Astrocyte (in vitro differentiated cells and primary cell): ENCODE measurements around the gene IRF1.

Experiments used
- EZH2 ChIP-seq: IDR thresholded peaks from 2 replicates; pipeline ENCODE4 v1.6.1; 2012; ENCODE audit warnings: mild to moderate bottlenecking, low read length, inconsistent platforms; ENCODE audit not compliant: insufficient read depth
- TF ChIP-seq, protein P1 (sequence below): IDR thresholded peaks from 2 replicates; pipeline ENCODE4 v1.5.1; 2011; ENCODE audit warnings: low read depth, mild to moderate bottlenecking, inconsistent platforms, low read length, moderate library complexity; ENCODE audit not compliant: insufficient read depth

DNA sequence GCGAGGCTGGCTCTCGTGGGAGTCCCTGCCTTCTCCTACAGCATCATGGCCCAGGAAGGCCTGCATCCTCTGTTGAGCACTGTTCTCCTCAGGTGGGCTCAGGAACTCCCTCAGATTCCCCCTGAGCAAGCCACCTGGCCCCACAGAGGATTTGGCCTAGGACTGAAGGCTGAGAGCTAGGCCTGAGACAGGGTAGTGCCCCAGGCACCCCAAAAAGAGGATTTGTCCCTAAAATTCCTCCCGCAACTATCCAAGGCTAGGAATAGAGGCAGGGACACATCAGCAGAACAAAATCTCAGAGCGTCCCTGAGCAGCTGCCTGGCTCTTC lies 11.0 kb upstream of the IRF1 start:
- TF ChIP-seq, protein P1, sequence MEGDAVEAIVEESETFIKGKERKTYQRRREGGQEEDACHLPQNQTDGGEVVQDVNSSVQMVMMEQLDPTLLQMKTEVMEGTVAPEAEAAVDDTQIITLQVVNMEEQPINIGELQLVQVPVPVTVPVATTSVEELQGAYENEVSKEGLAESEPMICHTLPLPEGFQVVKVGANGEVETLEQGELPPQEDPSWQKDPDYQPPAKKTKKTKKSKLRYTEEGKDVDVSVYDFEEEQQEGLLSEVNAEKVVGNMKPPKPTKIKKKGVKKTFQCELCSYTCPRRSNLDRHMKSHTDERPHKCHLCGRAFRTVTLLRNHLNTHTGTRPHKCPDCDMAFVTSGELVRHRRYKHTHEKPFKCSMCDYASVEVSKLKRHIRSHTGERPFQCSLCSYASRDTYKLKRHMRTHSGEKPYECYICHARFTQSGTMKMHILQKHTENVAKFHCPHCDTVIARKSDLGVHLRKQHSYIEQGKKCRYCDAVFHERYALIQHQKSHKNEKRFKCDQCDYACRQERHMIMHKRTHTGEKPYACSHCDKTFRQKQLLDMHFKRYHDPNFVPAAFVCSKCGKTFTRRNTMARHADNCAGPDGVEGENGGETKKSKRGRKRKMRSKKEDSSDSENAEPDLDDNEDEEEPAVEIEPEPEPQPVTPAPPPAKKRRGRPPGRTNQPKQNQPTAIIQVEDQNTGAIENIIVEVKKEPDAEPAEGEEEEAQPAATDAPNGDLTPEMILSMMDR = no peak
- TF ChIP-seq EZH2 = no peak
